Activated naive CD4-positive, alpha-beta T cell treated with anti-CD3 and anti-CD28 coated beads for 36 hours (primary cell): ENCODE results near the gene C10orf90. TPM values are rescaled to one million over a fixed set of nuclear protein-coding genes. Genes with fewer than 3 reads are reported as not detected.
A peak's percentile ranks its signal among the peaks of the same experiment; 100 is the strongest.

Source experiments
- CTCF ChIA-PET: fragments of 350-600 bp; sonication (Branson Sonifier 250); formaldehyde crosslinking; loops from one replicate; lab custom pipeline; 2021; ENCODE audit warnings: antibody characterized with exemption; lab: Charles Lee
- DNase-seq: peaks from one replicate; pipeline ENCODE4 v3.0.0-alpha.2; 2020
- H3K27ac Mint-ChIP-seq: one replicate; pipeline ENCODE4 v1.8.0; 2021; ENCODE audit warnings: mild to moderate bottlenecking, mixed read lengths
- H3K27me3 Mint-ChIP-seq: one replicate; pipeline ENCODE4 v1.8.0; 2021; ENCODE audit warnings: low read depth, mixed read lengths
- H3K36me3 Mint-ChIP-seq: one replicate; pipeline ENCODE4 v1.8.0; 2021; ENCODE audit warnings: low read depth, mixed read lengths
- H3K4me1 Mint-ChIP-seq: one replicate; pipeline ENCODE4 v1.8.0; 2021; ENCODE audit warnings: low read depth, mixed read lengths
- H3K4me3 Mint-ChIP-seq: one replicate; pipeline ENCODE4 v1.8.0; 2021; ENCODE audit warnings: mild to moderate bottlenecking, moderate library complexity, mixed read lengths
- H3K9me3 Mint-ChIP-seq: one replicate; pipeline ENCODE4 v1.8.0; 2021; ENCODE audit warnings: mixed read lengths
- intact Hi-C: fragments of 100-400 bp; cut with micrococcal nuclease; formaldehyde crosslinking; loops from one replicate; pipeline ENCODE4 v1.15.1; 2023
- total RNA-seq, 2 experiments: library from RNA; stranded (reverse); gene quantifications; one replicate each; pipeline ENCODE4 v1.2.3, GENCODE V29; 2021

C10orf90 gene
- total RNA-seq, 2 experiments from 2014 or later = not detected

GRCh38 chr10:126617733-126618132 is 52.8 kb downstream of the C10orf90 start:
- H3K4me1 Mint-ChIP-seq = no peaks in the 10 kb centered on the region
- intact Hi-C loops = no loop called here
- no peaks in the 10 kb centered on the region for H3K27me3 Mint-ChIP-seq
- H3K36me3 Mint-ChIP-seq = no peaks in the 10 kb centered on the region
- DNase-seq = no peak
- peaks cover 1% of the 10 kb centered on the region for H3K9me3 Mint-ChIP-seq
- CTCF ChIA-PET = no interaction called here
- H3K27ac Mint-ChIP-seq = no peak overlapping the region
- no peak overlapping the region for H3K4me3 Mint-ChIP-seq

- H3K27me3 Mint-ChIP-seq = no peaks in the 10 kb centered on the region
- no peak overlapping the region for H3K4me3 Mint-ChIP-seq
- CTCF ChIA-PET = no interaction called here
- H3K9me3 Mint-ChIP-seq = peaks cover 1% of the 10 kb centered on the region
- H3K4me1 Mint-ChIP-seq = no peaks in the 10 kb centered on the region
- no peak for DNase-seq
- no peaks in the 10 kb centered on the region for H3K36me3 Mint-ChIP-seq
- H3K27ac Mint-ChIP-seq = no peak overlapping the region
- intact Hi-C loops = no loop called here
Observed at GRCh38 chr10:126617208-126617607, 53.3 kb downstream of the C10orf90 start.

GRCh38 chr10:126616737-126617136 is 53.8 kb downstream of the C10orf90 start:
- Mint-ChIP-seq H3K36me3 (no peaks in the 10 kb centered on the region), H3K27ac (no peak overlapping the region), H3K4me3 (no peak overlapping the region), H3K9me3 (peaks cover 1% of the 10 kb centered on the region), H3K4me1 (no peaks in the 10 kb centered on the region), H3K27me3 (no peaks in the 10 kb centered on the region)
- no peak for DNase-seq
- CTCF ChIA-PET = no interaction called here
- intact Hi-C loops = no loop called here

- CTCF ChIA-PET = no interaction called here
- Mint-ChIP-seq H3K27me3 (no peaks in the 10 kb centered on the region), H3K4me1 (no peaks in the 10 kb centered on the region), H3K36me3 (no peaks in the 10 kb centered on the region), H3K9me3 (peaks cover 1% of the 10 kb centered on the region), H3K27ac (no peak overlapping the region), H3K4me3 (no peak overlapping the region)
- DNase-seq = no peak
- intact Hi-C loops = no loop called here
Observed at GRCh38 chr10:126611303-126611702, 59.2 kb downstream of the C10orf90 start.

GRCh38 chr10:126609566-126609965 is 60.9 kb downstream of the C10orf90 start:
- Mint-ChIP-seq H3K36me3 (no peaks in the 10 kb centered on the region), H3K4me1 (no peaks in the 10 kb centered on the region), H3K27ac (no peak overlapping the region), H3K9me3 (no peaks in the 10 kb centered on the region), H3K4me3 (no peak overlapping the region), H3K27me3 (no peaks in the 10 kb centered on the region)
- intact Hi-C loops = no loop called here
- CTCF ChIA-PET = no interaction called here
- no peak for DNase-seq

- Mint-ChIP-seq H3K27ac (no peak overlapping the region), H3K36me3 (no peaks in the 10 kb centered on the region), H3K9me3 (no peaks in the 10 kb centered on the region), H3K27me3 (no peaks in the 10 kb centered on the region), H3K4me3 (no peak overlapping the region), H3K4me1 (no peaks in the 10 kb centered on the region)
- DNase-seq = no peak
- CTCF ChIA-PET = no interaction called here
- intact Hi-C loops = no loop called here
Observed at GRCh38 chr10:126599949-126600682, 70.4 kb downstream of the C10orf90 start.

- Mint-ChIP-seq H3K27ac (no peak overlapping the region), H3K4me3 (no peak overlapping the region), H3K36me3 (no peaks in the 10 kb centered on the region), H3K4me1 (no peaks in the 10 kb centered on the region), H3K27me3 (no peaks in the 10 kb centered on the region), H3K9me3 (peaks cover 3% of the 10 kb centered on the region)
- DNase-seq = peak; percentile 14
- intact Hi-C loops = loop anchor here (1.0 kb wide), 1 partner anchor 616 kb away; no protein-coding TSS in a partner anchor
- CTCF ChIA-PET = interaction anchor here (0.7 kb wide), 1 partner anchor 380 kb away, joined by 3 read pairs; no protein-coding TSS in a partner anchor
Observed at GRCh38 chr10:126598009-126598408, 72.5 kb downstream of the C10orf90 start.

GRCh38 chr10:126597211-126597610 is 73.3 kb downstream of the C10orf90 start:
- no peaks in the 10 kb centered on the region for H3K36me3 Mint-ChIP-seq
- H3K4me1 Mint-ChIP-seq = no peaks in the 10 kb centered on the region
- CTCF ChIA-PET = no interaction called here
- H3K27ac Mint-ChIP-seq = no peak overlapping the region
- no peak overlapping the region for H3K4me3 Mint-ChIP-seq
- H3K9me3 Mint-ChIP-seq = peaks cover 5% of the 10 kb centered on the region
- DNase-seq = no peak
- intact Hi-C loops = no loop called here
- H3K27me3 Mint-ChIP-seq = no peaks in the 10 kb centered on the region

GRCh38 chr10:126596472-126597016 is 73.9 kb downstream of the C10orf90 start:
- Mint-ChIP-seq H3K36me3 (no peaks in the 10 kb centered on the region), H3K9me3 (peaks cover 5% of the 10 kb centered on the region), H3K27me3 (no peaks in the 10 kb centered on the region), H3K4me1 (no peaks in the 10 kb centered on the region), H3K4me3 (no peak overlapping the region), H3K27ac (no peak overlapping the region)
- intact Hi-C loops = no loop called here
- CTCF ChIA-PET = no interaction called here
- no peak for DNase-seq

- intact Hi-C loops = no loop called here
- CTCF ChIA-PET = no interaction called here
- Mint-ChIP-seq H3K4me3 (no peak overlapping the region), H3K4me1 (no peaks in the 10 kb centered on the region), H3K27me3 (peaks cover 1% of the 10 kb centered on the region), H3K36me3 (no peaks in the 10 kb centered on the region), H3K27ac (no peak overlapping the region), H3K9me3 (peaks cover 6% of the 10 kb centered on the region)
- no peak for DNase-seq
Observed at GRCh38 chr10:126595160-126595559, 75.3 kb downstream of the C10orf90 start.

GRCh38 chr10:126593968-126594701 is 76.4 kb downstream of the C10orf90 start:
- H3K4me3 Mint-ChIP-seq = no peak overlapping the region
- H3K9me3 Mint-ChIP-seq = peaks cover 6% of the 10 kb centered on the region
- DNase-seq = no peak
- peaks cover 2% of the 10 kb centered on the region for H3K27me3 Mint-ChIP-seq
- H3K36me3 Mint-ChIP-seq = no peaks in the 10 kb centered on the region
- H3K27ac Mint-ChIP-seq = no peak overlapping the region
- H3K4me1 Mint-ChIP-seq = no peaks in the 10 kb centered on the region
- CTCF ChIA-PET = no interaction called here
- intact Hi-C loops = no loop called here

- H3K4me1 Mint-ChIP-seq = no peaks in the 10 kb centered on the region
- no peak overlapping the region for H3K27ac Mint-ChIP-seq
- H3K9me3 Mint-ChIP-seq = peaks cover 6% of the 10 kb centered on the region
- DNase-seq = no peak
- no peaks in the 10 kb centered on the region for H3K36me3 Mint-ChIP-seq
- peaks cover 2% of the 10 kb centered on the region for H3K27me3 Mint-ChIP-seq
- CTCF ChIA-PET = no interaction called here
- intact Hi-C loops = no loop called here
- no peak overlapping the region for H3K4me3 Mint-ChIP-seq
Observed at GRCh38 chr10:126592901-126593300, 77.6 kb downstream of the C10orf90 start.
